SK-N-SH (cell line): ENCODE results near the gene CASP1. TPM values are rescaled to one million over a fixed set of nuclear protein-coding genes. Genes with fewer than 3 reads are reported as not detected.
"Not testable (repeated sequence)": the region's sequence is repeated elsewhere in the genome, so short reads cannot be mapped to it uniquely, and the experiment has no call there.

Source experiments
- CTCF ChIA-PET: fragments of 300-600, 350-600 bp; formaldehyde crosslinking; extraction: SDS; loops from one replicate; lab custom pipeline; 2021; lab: Yijun Ruan, JAX
- POLR2A ChIA-PET: fragments of 350-600 bp; sonication (Branson Sonifier 250); formaldehyde crosslinking; extraction: SDS; loops from one replicate; lab custom pipeline; 2020; ENCODE audit warnings: antibody characterized with exemption, inconsistent platforms; lab: Yijun Ruan, JAX
- DNase-seq: peaks from one replicate; pipeline ENCODE4 v3.0.0; 2012
- H2AFZ ChIP-seq: fragments of 200-600 bp; sonication (generic); 2 replicates; pipeline ENCODE4 v1.8.1; 2016; ENCODE audit warnings: antibody characterized with exemption, mild to moderate bottlenecking, low read depth
- H3F3A ChIP-seq: fragments of 200-600 bp; sonication (generic); replicated peaks from 2 replicates; pipeline ENCODE3; 2016; ENCODE audit warnings: antibody characterized with exemption, mild to moderate bottlenecking; ENCODE audit not compliant: insufficient read depth
- H3K27ac ChIP-seq, 2 experiments: fragments of 200-500 bp in 1 of 2; fragments of 200-600 bp in 1 of 2; sonication (Bioruptor generic) in 1 of 2; sonication (generic), shearing (Covaris generic) in 1 of 2; 2 replicates each; pipeline versions ENCODE4 v1.5.1 to v1.6.1; 2014 to 2016; ENCODE audit warnings: low read depth in 2 of 2, inconsistent platforms in 1 of 2, low read length in 1 of 2, mild to moderate bottlenecking in 1 of 2, mixed read lengths in 1 of 2
- H3K27me3 ChIP-seq: fragments of 200-600 bp; sonication (generic), shearing (Covaris generic); 2 replicates; pipeline ENCODE4 v1.6.1; 2016; ENCODE audit warnings: mixed run types; ENCODE audit not compliant: insufficient read depth
- H3K36me3 ChIP-seq, 2 experiments: fragments of 200-500 bp in 1 of 2; fragments of 200-600 bp in 1 of 2; sonication (Bioruptor generic) in 1 of 2; sonication (generic) in 1 of 2; replicated peaks in 1 of 2; 2 replicates each; pipeline versions ENCODE3 to v1.5.1; 2014 to 2016; ENCODE audit warnings: low read length in 1 of 2, mild to moderate bottlenecking in 1 of 2; ENCODE audit not compliant: insufficient read depth in 2 of 2, control insufficient read depth in 1 of 2
- H3K4me1 ChIP-seq, 2 experiments: fragments of 200-500 bp in 1 of 2; fragments of 200-600 bp in 1 of 2; sonication (Bioruptor generic) in 1 of 2; sonication (generic), shearing (Covaris generic) in 1 of 2; 2 replicates each; pipeline versions ENCODE4 v1.5.1 to v1.6.1; 2014 to 2016; ENCODE audit warnings: low read depth in 1 of 2, low read length in 1 of 2, mixed run types in 1 of 2; ENCODE audit not compliant: insufficient read depth in 2 of 2, control insufficient read depth in 1 of 2
- H3K4me2 ChIP-seq: fragments of 200-600 bp; sonication (generic), shearing (Covaris generic); 2 replicates; pipeline ENCODE4 v1.6.1; 2017; ENCODE audit warnings: mixed run types
- H3K4me3 ChIP-seq, 2 experiments: fragments of 200-500 bp in 1 of 2; fragments of 200-600 bp in 1 of 2; sonication (Bioruptor generic) in 1 of 2; sonication (generic), shearing (Covaris generic) in 1 of 2; 2 replicates each; pipeline versions ENCODE4 v1.5.1 to v1.8.1; 2014 to 2016; ENCODE audit warnings: low read depth in 2 of 2, inconsistent platforms in 1 of 2, low read length in 1 of 2, mild to moderate bottlenecking in 1 of 2, mixed read lengths in 1 of 2, moderate library complexity in 1 of 2
- H3K79me2 ChIP-seq: fragments of 200-600 bp; sonication (generic); 2 replicates; pipeline ENCODE4 v1.8.1; 2017; ENCODE audit warnings: mild to moderate bottlenecking; ENCODE audit not compliant: insufficient read depth
- H3K9ac ChIP-seq: fragments of 200-600 bp; sonication (generic); 2 replicates; pipeline ENCODE4 v1.6.1; 2017; ENCODE audit warnings: mixed run types
- H3K9me2 ChIP-seq: fragments of 200-600 bp; sonication (generic); 2 replicates; pipeline ENCODE4 v1.6.1; 2017; ENCODE audit warnings: mixed run types
- H3K9me3 ChIP-seq: fragments of 200-600 bp; sonication (generic); 2 replicates; pipeline ENCODE4 v1.6.1; 2017; ENCODE audit warnings: mixed run types, mild to moderate bottlenecking, moderate library complexity
- H4K20me1 ChIP-seq: fragments of 200-600 bp; sonication (generic); 2 replicates; pipeline ENCODE4 v1.6.1; 2017; ENCODE audit warnings: mild to moderate bottlenecking, mixed run types; ENCODE audit not compliant: insufficient read depth
- CHD2 ChIP-seq: fragments of 150-350 bp; IDR thresholded peaks from 2 replicates; pipeline ENCODE4 v1.6.1; 2018; ENCODE audit warnings: low read length; ENCODE audit not compliant: partially characterized antibody
- CTCF ChIP-seq: fragments of 200-600 bp; sonication (generic); IDR thresholded peaks from 2 replicates; pipeline ENCODE4 v1.6.1; 2017; ENCODE audit warnings: antibody characterized with exemption, mild to moderate bottlenecking, moderate library complexity
- ELF1 ChIP-seq: IDR thresholded peaks from 2 replicates; pipeline ENCODE4 v1.4.0; 2012
- EP300 ChIP-seq, 2 experiments: IDR thresholded peaks; 2 replicates each; pipeline versions ENCODE4 v1.4.0 to v1.6.1; 2012; ENCODE audit warnings: borderline replicate concordance in 1 of 2, low read depth in 1 of 2, low read length in 1 of 2
- FOXJ3 ChIP-seq: sonication (generic); formaldehyde crosslinking; IDR thresholded peaks from 2 replicates; pipeline ENCODE4 v1.5.1; 2020; ENCODE audit warnings: mild to moderate bottlenecking, missing genetic modification reagents
- FOXM1 ChIP-seq: IDR thresholded peaks from 2 replicates; pipeline ENCODE4 v1.4.0; 2012; ENCODE audit warnings: low read depth, mild to moderate bottlenecking
- GATA2 ChIP-seq: sonication (generic); formaldehyde crosslinking; IDR thresholded peaks from 2 replicates; pipeline ENCODE4 v1.5.0; 2020; ENCODE audit warnings: mild to moderate bottlenecking, missing genetic modification reagents
- MAX ChIP-seq: IDR thresholded peaks from 2 replicates; pipeline ENCODE4 v1.4.0; 2012; ENCODE audit warnings: low read depth
- POLR2AphosphoS5 ChIP-seq: IDR thresholded peaks from 2 replicates; pipeline ENCODE4 v1.6.1; 2012; ENCODE audit warnings: low read depth, low read length
- RAD21 ChIP-seq: IDR thresholded peaks from 2 replicates; pipeline ENCODE4 v1.6.1; 2012; ENCODE audit warnings: mild to moderate bottlenecking, low read length
- RFX5 ChIP-seq: IDR thresholded peaks from 2 replicates; pipeline ENCODE4 v1.6.1; 2012; ENCODE audit warnings: mild to moderate bottlenecking, improper control_type of control experiment, low read length
- SIN3A ChIP-seq: IDR thresholded peaks from 2 replicates; pipeline ENCODE4 v1.6.1; 2012; ENCODE audit warnings: low read depth, mild to moderate bottlenecking, low read length, moderate library complexity, borderline replicate concordance
- TAF1 ChIP-seq: IDR thresholded peaks from 2 replicates; pipeline ENCODE4 v1.6.1; 2012; ENCODE audit warnings: low read depth, mild to moderate bottlenecking, low read length, moderate library complexity, borderline replicate concordance
- TEAD4 ChIP-seq: IDR thresholded peaks from 2 replicates; pipeline ENCODE4 v1.4.0; 2012; ENCODE audit warnings: mild to moderate bottlenecking, borderline replicate concordance; ENCODE audit not compliant: insufficient read depth
- USF1 ChIP-seq: IDR thresholded peaks from 2 replicates; pipeline ENCODE4 v1.4.0; 2012; ENCODE audit warnings: low read depth, borderline replicate concordance
- USF2 ChIP-seq: fragments of 150-350 bp; IDR thresholded peaks from 2 replicates; pipeline ENCODE4 v1.6.1; 2017; ENCODE audit warnings: antibody characterized with exemption, low read length, low read depth, borderline replicate concordance
- YY1 ChIP-seq: IDR thresholded peaks from 2 replicates; pipeline ENCODE4 v1.4.0; 2012; ENCODE audit warnings: low read depth, mild to moderate bottlenecking
- WGBS: methylation state at CpG from one replicate; pipeline ENCODE4 v1.1.6; 2017; ENCODE audit warnings: low lambda C conversion rate; 5-methylcytosine and 5-hydroxymethylcytosine counted together
- polyA plus RNA-seq, 3 experiments: library from polyadenylated mRNA; depleted of rRNA; stranded (reverse); fragments of >200 nt; gene quantifications; 2 replicates each; pipeline ENCODE4 v1.2.3, GENCODE V29; 2012

CASP1 gene
- polyA plus RNA-seq, 1 of the 3 experiments (the other 2 are of a cell fraction), result not detected

GRCh38 chr11:105040703-105041102, 5.8 kb upstream of the CASP1 start:
- WGBS, result 41% methylated on average over 2 of the region's 2 CpGs
- H3K4me1 ChIP-seq, result no peaks in the 10 kb centered on the region
- no peak overlapping the region for H3K4me2 ChIP-seq
- H3F3A ChIP-seq, result no peaks in the 10 kb centered on the region
- no peaks in the 10 kb centered on the region for H3K27me3 ChIP-seq
- no peaks in the 10 kb centered on the region for H3K79me2 ChIP-seq
- no peak overlapping the region for H3K4me3 ChIP-seq
- no peak for TF ChIP-seq YY1
- TF ChIP-seq FOXM1, result no peak
- TF ChIP-seq TEAD4, result no peak
- no peak for TF ChIP-seq SIN3A
- no peak for TF ChIP-seq GATA2 (CRISPR knock-in tag)
- no peak for TF ChIP-seq EP300 (IDR thresholded peaks at IDR 0.05; ENCODE audit: borderline replicate concordance in 1 of 2, low read depth in 1 of 2, low read length in 1 of 2)
- TF ChIP-seq TAF1, result no peak
- no peak for TF ChIP-seq POLR2AphosphoS5
- TF ChIP-seq MAX, result no peak
- TF ChIP-seq RFX5, result no peak
- CTCF ChIA-PET, result no interaction called here
- no peaks in the 10 kb centered on the region for H3K9me3 ChIP-seq
- DNase-seq, result no peak
- no peaks in the 10 kb centered on the region for H3K36me3 ChIP-seq
- no peaks in the 10 kb centered on the region for H4K20me1 ChIP-seq
- no peaks in the 10 kb centered on the region for H3K9me2 ChIP-seq
- POLR2A ChIA-PET, result no interaction called here
- H3K9ac ChIP-seq, result no peak overlapping the region
- no peak overlapping the region for H2AFZ ChIP-seq
- no peak overlapping the region for H3K27ac ChIP-seq

GRCh38 chr11:105034388-105034787, 556 bp downstream of the CASP1 start:
- H3K9me3 ChIP-seq, H3K36me3 ChIP-seq, H3K4me3 ChIP-seq, H2AFZ ChIP-seq, H3K9ac ChIP-seq, H3F3A ChIP-seq, H3K27ac ChIP-seq, H3K4me2 ChIP-seq, DNase-seq, H3K4me1 ChIP-seq, H3K79me2 ChIP-seq, H4K20me1 ChIP-seq, H3K9me2 ChIP-seq, POLR2A ChIA-PET, CTCF ChIA-PET, H3K27me3 ChIP-seq: not testable (repeated sequence)
- WGBS, result 76% methylated on average over 2 of the region's 2 CpGs

GRCh38 chr11:105033781-105034180, 1.2 kb downstream of the CASP1 start:
- 15% methylated on average over 1 of the region's 1 CpG for WGBS
- CTCF ChIA-PET, result no interaction called here
- no peaks in the 10 kb centered on the region for H3K9me2 ChIP-seq
- H3K4me1 ChIP-seq, result no peaks in the 10 kb centered on the region; a peak in 1 of 4 replicates
- no peak overlapping the region for H3K9ac ChIP-seq
- no peak overlapping the region for H2AFZ ChIP-seq
- DNase-seq, result no peak
- H3K27ac ChIP-seq, result no peak overlapping the region
- no peaks in the 10 kb centered on the region for H3K9me3 ChIP-seq
- no peak overlapping the region for H3K4me3 ChIP-seq
- H3F3A ChIP-seq, result no peaks in the 10 kb centered on the region
- no peaks in the 10 kb centered on the region for H3K79me2 ChIP-seq
- POLR2A ChIA-PET, result no interaction called here
- TF ChIP-seq USF1 (no peak), USF2 (no peak), RFX5 (no peak), ELF1 (no peak), FOXJ3 (CRISPR knock-in tag) (no peak), FOXM1 (no peak), MAX (no peak), TEAD4 (no peak), RAD21 (no peak), CHD2 (no peak), CTCF (no peak)
- H3K27me3 ChIP-seq, result no peaks in the 10 kb centered on the region
- no peaks in the 10 kb centered on the region for H4K20me1 ChIP-seq
- H3K36me3 ChIP-seq, result no peaks in the 10 kb centered on the region
- no peak overlapping the region for H3K4me2 ChIP-seq
